ENCODE measurements around the gene NSUN3.
"Not testable (repeated sequence)": the region's sequence is repeated elsewhere in the genome, so short reads cannot be mapped to it uniquely, and the experiment has no call there.

NSUN3 gene

DNA sequence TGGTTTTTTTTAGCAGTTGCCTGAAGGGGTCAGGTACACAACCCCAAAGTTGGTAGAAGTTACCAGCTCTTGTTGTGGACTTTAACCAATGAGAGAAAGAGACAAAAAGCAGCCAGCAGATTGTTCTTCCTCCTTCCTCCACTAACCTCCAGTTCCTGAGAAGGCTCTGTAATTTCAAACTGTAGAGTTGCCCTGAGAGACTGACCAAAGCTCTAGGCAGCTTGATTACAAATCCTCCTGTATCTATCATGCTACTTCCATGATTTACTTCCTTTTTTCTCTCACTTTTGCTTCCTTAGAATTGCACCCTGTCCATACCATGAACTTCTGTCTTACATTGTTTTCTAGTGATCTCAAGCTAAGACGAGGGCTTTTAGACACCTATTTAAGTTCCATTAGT, 29.2 kb downstream of the NSUN3 start:
- peaks cover 59% of the 10 kb centered on the region for H3K36me3 Mint-ChIP-seq
- H3K4me3 Mint-ChIP-seq, result no peak overlapping the region
- no peaks in the 10 kb centered on the region for H3K9me3 Mint-ChIP-seq
- H3K27ac Mint-ChIP-seq, result no peak overlapping the region
- ATAC-seq, result no peak
- no peaks in the 10 kb centered on the region for H3K27me3 Mint-ChIP-seq
- no peaks in the 10 kb centered on the region for H3K4me1 Mint-ChIP-seq

DNA sequence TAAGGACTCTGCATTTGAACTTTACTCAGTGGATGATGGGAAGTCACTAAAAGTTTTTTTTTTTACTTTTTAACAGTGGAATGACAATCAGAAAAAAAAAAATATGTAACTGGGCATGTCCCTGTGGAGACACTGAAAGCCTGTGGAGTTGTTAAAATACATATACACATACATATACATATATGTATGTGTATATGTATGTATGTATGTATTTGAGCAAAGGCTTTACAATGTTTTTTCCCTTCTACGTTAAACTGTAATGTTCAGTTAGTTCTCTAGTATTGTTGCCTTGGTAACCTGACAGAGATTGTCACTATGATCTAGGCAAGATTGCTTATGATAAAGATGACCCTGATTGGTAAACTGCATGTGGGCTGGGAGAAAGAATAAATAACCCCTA, 30.3 kb downstream of the NSUN3 start:
- H3K27me3 Mint-ChIP-seq, result no peaks in the 10 kb centered on the region
- no peak overlapping the region for H3K4me3 Mint-ChIP-seq
- H3K4me1 Mint-ChIP-seq, result no peaks in the 10 kb centered on the region
- H3K27ac Mint-ChIP-seq, result no peak overlapping the region
- ATAC-seq, result no peak
- no peaks in the 10 kb centered on the region for H3K9me3 Mint-ChIP-seq
- peaks cover 60% of the 10 kb centered on the region for H3K36me3 Mint-ChIP-seq

DNA sequence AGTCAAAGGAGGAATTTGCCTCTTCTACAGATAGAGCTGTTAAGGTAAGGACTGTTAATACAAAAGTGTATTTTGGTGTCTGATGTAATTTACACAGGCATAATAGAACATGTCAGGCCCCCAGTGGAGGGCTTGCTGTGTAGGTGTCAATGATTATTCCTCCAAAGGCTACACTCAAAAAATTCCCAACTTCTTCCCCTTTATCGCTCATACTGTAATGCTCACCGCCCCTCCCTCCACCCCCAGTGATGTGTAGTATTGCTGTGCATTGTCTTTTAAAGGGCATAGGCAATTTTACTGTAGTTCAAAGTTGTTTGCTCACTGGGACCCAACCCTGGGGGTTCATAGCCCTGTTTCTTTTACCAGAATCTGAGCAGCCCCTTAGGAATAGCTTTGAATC, 32.2 kb downstream of the NSUN3 start:
- Mint-ChIP-seq H3K36me3 (peaks cover 64% of the 10 kb centered on the region), H3K27ac (no peak overlapping the region), H3K27me3 (no peaks in the 10 kb centered on the region), H3K4me1 (no peaks in the 10 kb centered on the region), H3K4me3 (no peak overlapping the region), H3K9me3 (no peaks in the 10 kb centered on the region)
- ATAC-seq, result no peak

DNA sequence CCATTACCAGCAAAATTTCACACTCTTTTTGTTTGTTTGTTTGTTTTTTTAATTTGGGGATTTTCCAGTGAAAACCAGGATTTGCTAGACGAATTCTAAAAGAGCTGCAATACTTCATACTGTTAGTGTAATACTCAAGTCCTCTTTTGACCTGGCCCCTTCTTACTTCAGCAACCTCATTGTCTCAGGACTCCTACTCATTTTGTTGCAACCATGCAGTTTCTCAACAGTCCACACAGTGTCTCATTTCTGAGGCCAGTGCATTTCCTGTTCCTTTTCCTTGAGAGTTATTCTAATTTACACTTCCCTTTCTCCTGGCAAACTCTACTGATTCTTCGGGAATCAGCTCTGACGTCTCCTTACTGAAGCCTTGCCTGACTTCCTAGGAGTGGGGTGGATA, 35.6 kb downstream of the NSUN3 start:
- H3K4me1 Mint-ChIP-seq, result no peaks in the 10 kb centered on the region
- H3K27me3 Mint-ChIP-seq, result no peaks in the 10 kb centered on the region
- no peaks in the 10 kb centered on the region for H3K9me3 Mint-ChIP-seq
- H3K27ac Mint-ChIP-seq, result no peak overlapping the region
- H3K4me3 Mint-ChIP-seq, result no peak overlapping the region
- no peak for ATAC-seq
- peaks cover 42% of the 10 kb centered on the region for H3K36me3 Mint-ChIP-seq

DNA sequence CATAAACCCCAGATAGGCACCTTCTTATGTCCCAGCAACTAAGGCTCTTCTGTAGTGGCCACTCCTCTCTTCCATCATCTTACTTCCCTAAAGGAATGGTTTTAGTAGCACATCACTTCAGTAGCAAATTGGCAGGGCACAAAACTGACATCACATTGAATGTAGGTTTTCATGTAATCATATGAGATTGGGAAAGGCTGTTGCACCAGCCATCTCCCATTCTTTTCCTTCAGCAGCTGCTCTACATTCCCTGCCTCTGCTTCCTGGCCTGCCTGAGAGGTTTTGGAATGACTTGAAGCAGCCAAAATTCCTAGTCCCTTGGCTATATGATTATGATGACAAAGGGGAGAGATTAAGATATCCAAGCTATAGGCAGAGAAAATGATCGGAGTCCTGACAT, 36.5 kb downstream of the NSUN3 start:
- no peak overlapping the region for H3K4me3 Mint-ChIP-seq
- no peaks in the 10 kb centered on the region for H3K9me3 Mint-ChIP-seq
- H3K27ac Mint-ChIP-seq, result no peak overlapping the region
- no peaks in the 10 kb centered on the region for H3K4me1 Mint-ChIP-seq
- H3K36me3 Mint-ChIP-seq, result peaks cover 38% of the 10 kb centered on the region
- no peak for ATAC-seq
- H3K27me3 Mint-ChIP-seq, result no peaks in the 10 kb centered on the region

DNA sequence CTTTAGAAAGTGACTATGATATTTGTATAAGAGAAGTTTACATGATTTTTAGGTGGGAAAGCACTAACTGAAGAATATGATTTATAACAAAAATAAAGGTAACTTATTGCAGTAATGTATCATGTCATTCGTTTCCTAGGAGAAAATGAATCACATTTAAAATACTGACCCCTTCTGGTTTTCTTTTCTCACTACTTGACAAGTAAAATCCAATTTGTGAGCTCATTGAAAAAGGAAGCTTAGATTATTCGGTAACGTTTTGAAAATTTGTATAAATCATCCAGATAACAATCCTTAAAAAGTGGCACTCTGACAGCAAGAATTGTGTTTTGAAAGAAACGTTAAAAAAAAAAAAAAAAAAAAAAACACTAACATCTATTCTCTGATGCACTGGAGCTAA, 39.0 kb downstream of the NSUN3 start:
- Mint-ChIP-seq H3K36me3 (peaks cover 43% of the 10 kb centered on the region), H3K4me1 (no peaks in the 10 kb centered on the region), H3K9me3 (no peaks in the 10 kb centered on the region), H3K27me3 (no peaks in the 10 kb centered on the region), H3K4me3 (no peak overlapping the region), H3K27ac (no peak overlapping the region)
- no peak for ATAC-seq

DNA sequence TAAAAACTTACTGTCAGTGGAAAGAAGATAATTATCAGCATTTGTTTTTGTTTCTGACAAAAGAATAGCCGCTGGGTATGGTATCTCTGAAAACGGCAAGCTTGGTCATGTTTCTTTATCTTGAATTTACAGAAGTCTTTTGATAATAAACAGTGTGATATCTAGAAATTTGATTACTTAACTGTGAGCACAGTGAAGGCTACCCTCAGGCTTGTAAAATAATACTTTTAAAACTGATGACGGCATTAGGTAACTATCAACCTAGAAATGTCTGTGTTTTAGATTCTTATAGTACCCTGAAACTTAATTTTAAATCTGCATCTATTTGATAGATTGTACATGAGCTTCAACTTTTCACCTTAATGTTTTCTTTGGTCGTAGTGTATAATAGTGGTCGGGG, 43.4 kb downstream of the NSUN3 start:
- peaks cover 38% of the 10 kb centered on the region for H3K36me3 Mint-ChIP-seq
- H3K27me3 Mint-ChIP-seq, result no peaks in the 10 kb centered on the region
- no peak for ATAC-seq
- H3K9me3 Mint-ChIP-seq, result no peaks in the 10 kb centered on the region
- no peak overlapping the region for H3K27ac Mint-ChIP-seq
- H3K4me1 Mint-ChIP-seq, result no peaks in the 10 kb centered on the region
- H3K4me3 Mint-ChIP-seq, result no peak overlapping the region

DNA sequence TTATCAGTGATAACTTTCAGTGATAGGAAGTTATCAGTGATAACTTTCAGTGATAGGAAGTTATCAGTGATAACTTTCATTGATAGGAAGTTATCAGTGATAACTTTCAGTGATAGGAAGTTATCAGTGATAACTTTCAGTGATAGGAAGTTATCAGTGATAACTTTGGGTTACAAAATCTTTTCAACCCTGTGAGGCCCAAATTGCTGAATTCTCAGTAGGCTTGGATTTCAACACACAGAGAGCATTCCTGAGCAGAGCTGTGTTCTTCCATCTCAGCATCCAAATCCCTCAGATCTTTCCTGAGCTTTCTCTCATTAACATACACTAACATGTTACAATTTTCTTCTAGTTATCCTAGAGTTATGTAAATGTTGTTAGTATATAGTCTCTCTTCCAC, 47.4 kb downstream of the NSUN3 start:
- not testable (repeated sequence) for H3K27me3 Mint-ChIP-seq, H3K27ac Mint-ChIP-seq, H3K9me3 Mint-ChIP-seq, H3K4me1 Mint-ChIP-seq, H3K4me3 Mint-ChIP-seq, ATAC-seq
- H3K36me3 Mint-ChIP-seq, result peaks cover 50% of the 10 kb centered on the region

DNA sequence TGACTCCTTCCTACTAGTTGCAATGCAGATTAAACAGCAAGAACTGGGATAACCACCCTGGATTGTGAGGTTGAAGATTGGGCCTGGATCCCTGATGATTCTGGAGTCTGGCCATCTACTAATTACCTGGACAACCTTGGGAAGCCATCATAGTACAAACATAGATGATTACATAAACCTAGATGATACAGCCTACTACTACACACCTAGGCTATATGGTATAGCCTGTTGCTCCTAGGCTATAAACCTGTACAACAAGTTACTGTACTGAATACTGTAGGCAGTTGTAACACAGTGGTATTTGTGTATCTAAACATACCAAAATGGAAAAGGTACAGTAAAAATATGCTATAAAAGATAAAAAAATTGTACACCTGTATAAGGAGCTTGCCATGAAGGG, 48.0 kb downstream of the NSUN3 start:
- no peaks in the 10 kb centered on the region for H3K9me3 Mint-ChIP-seq
- no peaks in the 10 kb centered on the region for H3K4me1 Mint-ChIP-seq
- H3K27me3 Mint-ChIP-seq, result no peaks in the 10 kb centered on the region
- H3K4me3 Mint-ChIP-seq, result no peak overlapping the region
- no peak for ATAC-seq
- no peak overlapping the region for H3K27ac Mint-ChIP-seq
- H3K36me3 Mint-ChIP-seq, result peaks cover 47% of the 10 kb centered on the region

DNA sequence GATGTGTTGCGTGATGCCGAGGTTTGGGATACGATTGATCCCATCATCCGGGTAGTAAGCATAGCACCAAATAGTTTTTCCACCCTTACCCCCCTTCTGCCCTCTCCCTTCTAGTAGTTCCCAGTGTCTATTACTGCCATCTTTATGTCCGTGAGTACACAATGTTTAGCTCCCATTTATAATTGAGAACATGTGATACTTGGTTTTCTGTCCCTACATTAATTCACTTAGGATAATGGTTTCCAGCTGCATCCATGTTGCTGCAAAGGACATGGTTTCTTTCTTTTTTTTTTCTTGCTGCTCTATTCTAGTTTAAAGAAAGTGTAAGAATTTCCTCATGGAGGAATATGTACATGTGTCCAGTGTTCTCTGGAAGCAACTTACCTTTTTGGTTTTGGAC, 51.8 kb downstream of the NSUN3 start:
- H3K27ac Mint-ChIP-seq, result no peak overlapping the region
- no peaks in the 10 kb centered on the region for H3K27me3 Mint-ChIP-seq
- no peak overlapping the region for H3K4me3 Mint-ChIP-seq
- no peaks in the 10 kb centered on the region for H3K9me3 Mint-ChIP-seq
- peaks cover 18% of the 10 kb centered on the region for H3K36me3 Mint-ChIP-seq
- no peaks in the 10 kb centered on the region for H3K4me1 Mint-ChIP-seq
- ATAC-seq, result no peak

DNA sequence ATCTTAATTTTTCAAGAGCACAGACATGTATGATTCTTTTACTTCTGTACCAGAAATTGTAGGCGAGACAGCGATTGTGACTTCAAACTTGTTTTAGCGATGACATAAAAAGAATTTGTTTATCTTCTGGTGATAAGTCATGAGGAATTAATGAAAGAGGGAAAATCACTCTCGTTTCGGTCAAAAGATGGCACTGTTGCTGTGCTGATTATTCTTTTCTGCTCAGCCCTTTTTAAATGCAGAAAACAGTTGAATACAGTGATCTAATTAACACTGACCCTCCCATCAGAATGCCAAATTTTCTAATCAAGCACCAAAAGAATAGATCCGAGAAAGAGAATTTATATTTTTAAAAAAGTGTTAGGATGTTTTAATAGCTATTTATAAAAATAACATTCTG, 52.6 kb downstream of the NSUN3 start:
- Mint-ChIP-seq H3K27ac (no peak overlapping the region), H3K4me3 (no peak overlapping the region), H3K36me3 (peaks cover 20% of the 10 kb centered on the region), H3K27me3 (no peaks in the 10 kb centered on the region), H3K4me1 (no peaks in the 10 kb centered on the region), H3K9me3 (no peaks in the 10 kb centered on the region)
- no peak for ATAC-seq

DNA sequence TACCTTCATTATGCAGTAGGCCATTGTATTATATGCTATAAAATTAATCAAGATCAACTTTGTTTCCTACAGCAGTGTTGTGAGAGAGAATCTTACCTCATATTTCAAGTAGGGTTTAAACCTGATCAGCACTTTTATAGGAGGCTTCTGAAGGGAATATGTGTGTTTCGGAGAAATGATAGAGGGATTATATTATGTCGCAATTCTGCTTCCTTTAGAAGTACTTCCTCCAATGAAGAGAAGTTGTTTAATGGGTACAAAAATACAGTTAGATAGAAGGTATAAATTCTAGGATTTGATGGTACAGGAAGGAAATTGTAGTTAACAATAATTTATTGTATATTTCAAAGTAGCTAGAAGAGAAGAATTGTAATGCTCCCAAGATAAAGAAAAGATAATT, 54.9 kb downstream of the NSUN3 start:
- Mint-ChIP-seq H3K4me3 (no peak overlapping the region), H3K4me1 (no peaks in the 10 kb centered on the region), H3K9me3 (no peaks in the 10 kb centered on the region), H3K27ac (no peak overlapping the region), H3K36me3 (peaks cover 27% of the 10 kb centered on the region), H3K27me3 (no peaks in the 10 kb centered on the region)
- ATAC-seq, result no peak

DNA sequence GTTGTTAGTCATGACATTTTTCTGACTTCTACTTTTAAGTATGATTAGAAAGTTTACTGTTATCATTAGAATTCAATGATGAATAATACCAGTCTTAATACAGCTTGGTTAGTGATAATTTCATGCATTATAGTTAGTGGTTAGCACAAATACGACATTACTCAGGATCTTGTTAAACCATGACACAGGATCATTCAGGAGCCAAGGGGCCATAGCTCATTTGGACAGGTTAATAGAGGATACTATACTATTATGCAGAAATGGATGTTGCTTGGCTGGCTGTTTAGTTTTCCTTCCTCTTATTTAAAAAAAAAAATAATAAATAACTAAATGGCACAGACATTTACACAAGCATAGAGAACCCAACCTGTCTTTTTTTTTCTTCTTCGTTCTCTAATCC, 55.5 kb downstream of the NSUN3 start:
- no peaks in the 10 kb centered on the region for H3K4me1 Mint-ChIP-seq
- peaks cover 29% of the 10 kb centered on the region for H3K36me3 Mint-ChIP-seq
- no peak overlapping the region for H3K4me3 Mint-ChIP-seq
- H3K27ac Mint-ChIP-seq, result no peak overlapping the region
- H3K9me3 Mint-ChIP-seq, result no peaks in the 10 kb centered on the region
- ATAC-seq, result no peak
- no peaks in the 10 kb centered on the region for H3K27me3 Mint-ChIP-seq

DNA sequence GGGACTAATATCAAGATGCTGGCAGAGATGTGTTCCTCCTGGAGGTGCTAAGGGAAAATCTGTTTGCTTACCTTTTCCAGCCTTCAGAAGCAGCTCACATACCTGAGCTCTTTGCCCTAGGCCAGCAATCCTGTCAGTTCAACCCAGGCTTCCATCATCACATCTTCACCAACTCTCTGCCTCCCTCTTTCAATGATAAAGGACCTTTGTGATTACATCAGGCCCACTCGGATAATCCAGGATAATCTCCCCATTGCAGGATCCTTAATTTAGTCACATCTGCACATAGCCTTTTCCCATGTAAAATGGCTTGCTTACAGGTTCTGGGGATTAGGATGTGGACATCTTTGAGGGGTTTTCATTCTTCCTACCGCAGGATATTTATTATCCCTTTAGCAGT, 58.3 kb downstream of the NSUN3 start:
- no peaks in the 10 kb centered on the region for H3K4me1 Mint-ChIP-seq
- no peaks in the 10 kb centered on the region for H3K9me3 Mint-ChIP-seq
- H3K27me3 Mint-ChIP-seq, result no peaks in the 10 kb centered on the region
- ATAC-seq, result no peak
- no peak overlapping the region for H3K27ac Mint-ChIP-seq
- H3K4me3 Mint-ChIP-seq, result no peak overlapping the region
- peaks cover 48% of the 10 kb centered on the region for H3K36me3 Mint-ChIP-seq

DNA sequence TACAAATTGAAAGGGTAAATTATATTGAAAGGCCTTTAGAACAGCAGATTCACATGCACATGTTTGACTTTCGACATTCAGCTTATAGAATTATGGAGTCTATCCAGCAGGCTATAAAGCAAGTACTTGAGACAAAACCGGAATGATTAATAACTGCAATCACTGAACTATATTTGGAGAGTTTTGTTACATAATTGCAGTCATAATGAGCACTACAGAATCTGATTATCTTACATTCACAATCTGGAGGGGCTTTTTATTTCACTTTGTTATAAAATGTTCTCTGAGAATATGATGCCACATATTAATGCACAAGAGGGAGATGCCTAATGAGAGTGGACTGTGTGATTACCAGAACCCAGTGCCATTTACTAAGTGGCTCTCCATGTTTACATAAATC, 64.3 kb downstream of the NSUN3 start:
- no peaks in the 10 kb centered on the region for H3K27me3 Mint-ChIP-seq
- ATAC-seq, result no peak
- H3K36me3 Mint-ChIP-seq, result peaks cover 61% of the 10 kb centered on the region
- H3K9me3 Mint-ChIP-seq, result no peaks in the 10 kb centered on the region
- H3K4me1 Mint-ChIP-seq, result no peaks in the 10 kb centered on the region
- H3K27ac Mint-ChIP-seq, result no peak overlapping the region
- no peak overlapping the region for H3K4me3 Mint-ChIP-seq

DNA sequence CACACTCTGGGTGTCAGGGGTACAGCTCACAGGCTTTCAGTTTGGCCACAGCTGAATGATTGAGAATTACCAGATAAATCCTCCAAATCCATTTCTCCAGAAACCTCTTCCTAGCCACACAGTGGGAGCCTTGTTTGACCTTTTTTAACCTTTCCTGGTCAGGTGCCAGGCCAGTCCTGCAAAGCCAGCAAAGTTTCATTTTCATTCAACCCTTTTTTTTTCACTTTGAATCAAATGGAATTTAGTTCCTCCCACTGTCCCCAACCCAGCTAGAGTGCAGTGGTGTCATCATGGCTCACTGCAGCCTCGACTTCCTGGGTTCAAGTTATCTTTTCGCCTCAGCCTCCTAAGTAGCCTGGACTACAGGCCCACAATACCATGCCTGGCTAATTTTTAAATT, 67.8 kb downstream of the NSUN3 start:
- no peak overlapping the region for H3K27ac Mint-ChIP-seq
- peaks cover under 1% of the 10 kb centered on the region for H3K9me3 Mint-ChIP-seq
- H3K4me1 Mint-ChIP-seq, result no peaks in the 10 kb centered on the region
- H3K36me3 Mint-ChIP-seq, result peaks cover 29% of the 10 kb centered on the region
- no peaks in the 10 kb centered on the region for H3K27me3 Mint-ChIP-seq
- ATAC-seq, result no peak
- H3K4me3 Mint-ChIP-seq, result no peak overlapping the region

DNA sequence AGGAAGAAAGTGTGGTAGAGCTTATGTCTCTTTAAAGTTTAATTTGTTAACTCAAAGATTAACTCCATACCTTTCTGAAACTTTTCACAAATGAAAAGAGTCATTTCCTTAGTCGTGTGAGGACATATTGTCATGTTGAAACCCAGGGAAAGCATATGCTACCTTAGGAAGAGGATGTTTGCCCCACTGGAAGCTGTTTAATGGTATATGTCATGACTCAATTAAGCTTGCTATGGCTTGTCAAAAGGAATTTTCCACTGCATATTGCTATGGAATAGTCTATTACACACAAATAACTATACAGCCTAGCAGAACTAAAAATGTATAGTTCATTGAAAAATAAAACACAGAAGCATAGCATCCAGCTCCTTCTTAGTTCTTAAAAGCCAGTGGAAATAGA, 69.9 kb downstream of the NSUN3 start:
- ATAC-seq, result no peak
- Mint-ChIP-seq H3K27me3 (no peaks in the 10 kb centered on the region), H3K9me3 (peaks cover 3% of the 10 kb centered on the region), H3K36me3 (peaks cover 14% of the 10 kb centered on the region), H3K4me1 (no peaks in the 10 kb centered on the region), H3K27ac (no peak overlapping the region), H3K4me3 (no peak overlapping the region)
